HepG2 (cell line): ENCODE results near the gene CASS4. TPM values are rescaled to one million over a fixed set of nuclear protein-coding genes. Genes with fewer than 3 reads are reported as not detected.

Experiments
- ATAC-seq: fragments of 200-7000 bp; cut with Tn5 transposase; 3 replicates; pipeline ENCODE4 v1.9.1; 2020; ENCODE audit warnings: mild to moderate bottlenecking, moderate library complexity
- BruUV-seq: library from RNA; stranded (reverse); fragments of 400-500 nt; replicated peaks from 2 replicates; lab custom pipeline; 2021; lab: Mats Ljungman, UMichigan
- CTCF ChIA-PET: fragments of 300-600 bp; formaldehyde crosslinking; extraction: SDS; loops from one replicate; lab custom pipeline; 2021; ENCODE audit warnings: low total read pairs, inconsistent platforms, low intra/inter-chr PET ratio; lab: Yijun Ruan, JAX
- POLR2A ChIA-PET: fragments of 350-600 bp; sonication (Branson Sonifier 250); formaldehyde crosslinking; loops from one replicate; lab custom pipeline; 2020; ENCODE audit warnings: antibody characterized with exemption, inconsistent platforms; lab: Yijun Ruan, JAX
- DNase-seq: peaks from one replicate; pipeline ENCODE4 v3.0.0-alpha.2; 2015; ENCODE audit warnings: low spot score
- FAIRE-seq: peaks from 3 replicates; lab custom pipeline; 2011; peaks lifted over from hg19 to GRCh38; lab: Jason Lieb, UNC
- H2AFZ ChIP-seq: one replicate; pipeline ENCODE4 v1.6.1; 2011; ENCODE audit warnings: low read length, inconsistent platforms
- H3K27ac ChIP-seq: fragments of 300-600 bp; 3 replicates; pipeline ENCODE4 v1.8.0; 2011; ENCODE audit warnings: mixed run types, mild to moderate bottlenecking, mixed read lengths, low read length, inconsistent platforms; ENCODE audit not compliant: insufficient read depth; ENCODE audit errors: extremely low read length
- H3K27me3 ChIP-seq, 2 experiments: fragments of 200-600 bp in 1 of 2; 2 replicates in 1 of 2; 3 replicates in 1 of 2; pipeline versions ENCODE4 v1.6.0 to v1.8.0; 2011; ENCODE audit warnings: low read length in 2 of 2, mild to moderate bottlenecking in 2 of 2, moderate library complexity in 2 of 2, inconsistent platforms in 1 of 2; ENCODE audit not compliant: insufficient read depth in 2 of 2, control insufficient read depth in 1 of 2
- H3K36me3 ChIP-seq, 2 experiments: fragments of 200-600 bp in 1 of 2; replicated peaks in 1 of 2; 2 replicates in 1 of 2; 3 replicates in 1 of 2; pipeline versions ENCODE4 v1.5.1 to v1.8.0; 2011; ENCODE audit warnings: low read length in 2 of 2, inconsistent platforms in 1 of 2; ENCODE audit not compliant: insufficient read depth in 2 of 2, control insufficient read depth in 1 of 2
- H3K4me1 ChIP-seq: 2 replicates; pipeline ENCODE4 v1.5.1; 2012; ENCODE audit warnings: low read length, inconsistent platforms; ENCODE audit not compliant: insufficient read depth
- H3K4me2 ChIP-seq: 2 replicates; pipeline ENCODE4 v1.6.0; 2011; ENCODE audit warnings: low read depth, low read length, inconsistent platforms
- H3K4me3 ChIP-seq, 3 experiments: fragments of 200-600 bp in 1 of 3; sonication (generic), shearing (Covaris generic) in 1 of 3; replicated peaks in 1 of 3; 2 replicates each; pipeline ENCODE4 v1.5.1; 2011 to 2016; ENCODE audit warnings: low read length in 3 of 3, inconsistent platforms in 2 of 3, low read depth in 2 of 3, mild to moderate bottlenecking in 2 of 3, control low read depth in 1 of 3, mixed read lengths in 1 of 3; ENCODE audit not compliant: insufficient read depth in 1 of 3
- H3K79me2 ChIP-seq: one replicate; pipeline ENCODE4 v1.6.1; 2011; ENCODE audit warnings: low read length, inconsistent platforms; ENCODE audit not compliant: insufficient read depth
- H3K9ac ChIP-seq: 2 replicates; pipeline ENCODE4 v1.6.0; 2011; ENCODE audit warnings: mild to moderate bottlenecking, low read depth, low read length, inconsistent platforms; ENCODE audit not compliant: insufficient read depth
- H3K9me3 ChIP-seq: 2 replicates; pipeline ENCODE4 v1.5.1; 2012; ENCODE audit warnings: mild to moderate bottlenecking, low read length
- H4K20me1 ChIP-seq: 2 replicates; pipeline ENCODE4 v1.6.0; 2011; ENCODE audit warnings: inconsistent platforms, mild to moderate bottlenecking, low read length, moderate library complexity; ENCODE audit not compliant: insufficient read depth
- ATF4 ChIP-seq, 2 experiments: fragments of 450-650 bp in 1 of 2; sonication (generic) in 1 of 2; formaldehyde crosslinking; IDR thresholded peaks; 2 replicates each; pipeline versions ENCODE4 v1.5.0 to v1.8.0; 2020 to 2022; ENCODE audit warnings: mild to moderate bottlenecking in 1 of 2, missing genetic modification reagents in 1 of 2
- CHD2 ChIP-seq: IDR thresholded peaks from 2 replicates; pipeline ENCODE4 v1.6.1; 2011; ENCODE audit warnings: low read depth, low read length, improper control_type of control experiment
- EED ChIP-seq: sonication (generic); formaldehyde crosslinking; IDR thresholded peaks from 2 replicates; pipeline ENCODE4 v1.5.0; 2020; ENCODE audit warnings: mild to moderate bottlenecking, missing genetic modification reagents
- FOXC1 ChIP-seq: sonication (generic); formaldehyde crosslinking; IDR thresholded peaks from 2 replicates; pipeline ENCODE4 v1.8.0; 2022; ENCODE audit warnings: mild to moderate bottlenecking, missing genetic modification reagents, borderline replicate concordance
- GATAD2A ChIP-seq: IDR thresholded peaks from 2 replicates; pipeline ENCODE4 v1.6.1; 2016
- GTF3A ChIP-seq: sonication (generic); formaldehyde crosslinking; conservative IDR thresholded peaks from 2 replicates; pipeline ENCODE4 v1.4.0; 2020; ENCODE audit warnings: mild to moderate bottlenecking, missing genetic modification reagents
- HMG20A ChIP-seq: IDR thresholded peaks from 2 replicates; pipeline ENCODE4 v1.6.1; 2016; ENCODE audit warnings: borderline replicate concordance
- MAFF ChIP-seq: IDR thresholded peaks from 2 replicates; pipeline ENCODE4 v1.6.1; 2011; ENCODE audit warnings: low read depth, low read length, improper control_type of control experiment
- MED8 ChIP-seq: sonication (generic); formaldehyde crosslinking; IDR thresholded peaks from 2 replicates; pipeline ENCODE4 v1.8.1; 2023; ENCODE audit warnings: mild to moderate bottlenecking, missing genetic modification reagents; ENCODE audit not compliant: insufficient replicate concordance
- NCOA2 ChIP-seq: sonication (generic); formaldehyde crosslinking; IDR thresholded peaks from 2 replicates; pipeline ENCODE4 v1.8.0; 2022; ENCODE audit warnings: inconsistent platforms
- RAD51 ChIP-seq: fragments of 450-650 bp; IDR thresholded peaks from 2 replicates; pipeline ENCODE4 v1.6.1; 2016; ENCODE audit warnings: borderline replicate concordance
- RBAK ChIP-seq: sonication (generic); formaldehyde crosslinking; IDR thresholded peaks from 2 replicates; pipeline ENCODE4 v1.5.1; 2020; ENCODE audit warnings: mild to moderate bottlenecking, missing genetic modification reagents
- RBFOX2 ChIP-seq: fragments of 200-400 bp; formaldehyde crosslinking; IDR thresholded peaks from 2 replicates; pipeline ENCODE4 v1.6.1; 2017; ENCODE audit warnings: low read depth, mild to moderate bottlenecking, low read length
- SRY ChIP-seq: sonication (generic); formaldehyde crosslinking; IDR thresholded peaks from 2 replicates; pipeline ENCODE4 v1.8.0; 2022; ENCODE audit warnings: mild to moderate bottlenecking, missing genetic modification reagents
- ZFX ChIP-seq: sonication (generic); formaldehyde crosslinking; IDR thresholded peaks from 2 replicates; pipeline ENCODE4 v1.4.0; 2020; ENCODE audit warnings: mild to moderate bottlenecking, low read depth, missing genetic modification reagents, moderate library complexity
- ZNF333 ChIP-seq: sonication (generic); formaldehyde crosslinking; IDR thresholded peaks from 2 replicates; pipeline ENCODE4 v1.4.0; 2020; ENCODE audit warnings: mild to moderate bottlenecking, missing genetic modification reagents, borderline replicate concordance
- ZNF709 ChIP-seq: sonication (generic); formaldehyde crosslinking; IDR thresholded peaks from 2 replicates; pipeline ENCODE4 v1.5.0; 2020; ENCODE audit warnings: mild to moderate bottlenecking, missing genetic modification reagents
- ZNF772 ChIP-seq: sonication (generic); formaldehyde crosslinking; IDR thresholded peaks from 2 replicates; pipeline ENCODE4 v1.5.0; 2020; ENCODE audit warnings: mild to moderate bottlenecking, missing genetic modification reagents
- ZNF773 ChIP-seq: sonication (generic); formaldehyde crosslinking; IDR thresholded peaks from 2 replicates; pipeline ENCODE4 v1.4.0; 2020; ENCODE audit warnings: missing genetic modification reagents, borderline replicate concordance
- ZSCAN25 ChIP-seq: sonication (generic); formaldehyde crosslinking; IDR thresholded peaks from 2 replicates; pipeline ENCODE4 v1.8.0; 2022; ENCODE audit warnings: mild to moderate bottlenecking, missing genetic modification reagents
- WGBS: methylation state at CpG from one replicate; pipeline ENCODE4 v1.1.6; 2017; ENCODE audit warnings: low lambda C conversion rate; 5-methylcytosine and 5-hydroxymethylcytosine counted together
- in situ Hi-C: cut with HindIII; loops from 2 replicates; pipeline ENCODE4 v1.10.0; 2017; ENCODE audit warnings: low pct_unique_long_range_greater_than_20kb; ENCODE audit not compliant: extremely low pct_ligation_motif_present
- intact Hi-C: fragments of 100-400 bp; cut with micrococcal nuclease; formaldehyde crosslinking; loops from one replicate; pipeline ENCODE4 v1.10.0; 2022; ENCODE audit not compliant: unreplicated experiment
- polyA plus RNA-seq, 8 experiments: library from polyadenylated mRNA; depleted of rRNA in 3 of 8; stranded (reverse) in 7 of 8; unstranded in 1 of 8; fragments of >200 nt; fragmentation: Illumina TruSeq in 4 of 8; extraction: Trizol in 4 of 8; gene quantifications; 2 replicates each; pipeline versions ENCODE4 v1.2.1 to v1.2.3, GENCODE V29; 2011 to 2016; ENCODE audit warnings: low read depth in 4 of 8, missing spikeins in 1 of 8, mixed read lengths in 1 of 8; ENCODE audit not compliant: insufficient read depth in 1 of 8
- total RNA-seq, 5 experiments: library from RNA; depleted of rRNA; stranded (reverse); fragments of >200 nt; fragmentation: Illumina TruSeq; extraction: Trizol; gene quantifications; 2 replicates each; pipeline ENCODE4 v1.2.3, GENCODE V29; 2016; ENCODE audit warnings: low read depth in 1 of 5
- TF ChIP-seq, protein P1 (sequence below): sonication (generic); formaldehyde crosslinking; IDR thresholded peaks from 2 replicates; pipeline ENCODE4 v1.5.0; 2020; ENCODE audit warnings: missing genetic modification reagents
- TF ChIP-seq, protein P2 (sequence below): sonication (generic); formaldehyde crosslinking; IDR thresholded peaks from 2 replicates; pipeline ENCODE4 v1.4.0; 2020; ENCODE audit warnings: low read depth, mild to moderate bottlenecking, missing genetic modification reagents

CASS4 gene
- total and polyA plus RNA-seq, 2 of the 13 experiments (the other 11 are each of a cell fraction or from before 2014, with no cell fraction given) = 0.17 to 0.49 TPM

- no peak for TF ChIP-seq GTF3A (CRISPR knock-in tag)
- TF ChIP-seq NCOA2 (CRISPR knock-in tag) = no peak
- no peak for TF ChIP-seq CHD2
- TF ChIP-seq, protein P1, sequence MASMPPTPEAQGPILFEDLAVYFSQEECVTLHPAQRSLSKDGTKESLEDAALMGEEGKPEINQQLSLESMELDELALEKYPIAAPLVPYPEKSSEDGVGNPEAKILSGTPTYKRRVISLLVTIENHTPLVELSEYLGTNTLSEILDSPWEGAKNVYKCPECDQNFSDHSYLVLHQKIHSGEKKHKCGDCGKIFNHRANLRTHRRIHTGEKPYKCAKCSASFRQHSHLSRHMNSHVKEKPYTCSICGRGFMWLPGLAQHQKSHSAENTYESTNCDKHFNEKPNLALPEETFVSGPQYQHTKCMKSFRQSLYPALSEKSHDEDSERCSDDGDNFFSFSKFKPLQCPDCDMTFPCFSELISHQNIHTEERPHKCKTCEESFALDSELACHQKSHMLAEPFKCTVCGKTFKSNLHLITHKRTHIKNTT (CRISPR knock-in tag) = no peak
- TF ChIP-seq RBAK = no peak
- TF ChIP-seq ZFX = peak; percentile 37; the same call in 1 of the 2 replicates
- no peak for TF ChIP-seq ZNF709 (CRISPR knock-in tag)
Observed at GRCh38 chr20:56391037-56391436, 21.0 kb upstream of the CASS4 start (continued).

DNA sequence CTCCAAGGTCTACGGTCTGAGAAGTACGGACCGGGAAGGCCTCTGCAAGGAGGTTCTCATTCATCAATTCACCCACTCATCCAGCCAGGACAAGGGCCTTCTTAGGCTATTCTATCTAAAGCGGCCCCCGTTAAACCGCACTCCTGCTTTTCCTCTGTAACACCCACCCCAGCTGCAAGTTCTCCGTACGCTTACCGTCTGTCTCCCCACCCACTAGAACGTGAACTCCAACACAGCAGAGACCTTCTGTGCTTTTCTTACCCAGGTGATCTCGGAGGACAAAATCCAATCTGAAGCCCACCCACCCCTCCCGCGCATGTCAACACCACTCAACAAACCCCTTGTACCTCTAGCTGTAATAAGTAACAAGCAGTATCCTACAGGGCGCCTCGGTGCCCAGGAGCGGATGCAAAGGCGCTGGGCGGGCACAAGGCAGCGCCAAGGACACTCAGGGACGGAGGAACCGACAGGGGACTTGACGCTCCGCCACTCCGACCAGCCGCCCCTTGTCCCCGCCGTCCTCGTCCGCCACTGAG is 20.4 kb upstream of the CASS4 start:
- Histone ChIP-seq H3K9ac (peak overlapping the region; percentile 93), H3K79me2 (peaks cover 76% of the 10 kb centered on the region), H3K4me3 (peak overlapping the region; percentile 90 to 94 (median 92)), H3K36me3 (peaks cover 9 to 40% of the 10 kb centered on the region in 2 experiments), H3K27ac (peak overlapping the region; percentile 88), H3K4me1 (peaks cover 57% of the 10 kb centered on the region), H3K4me2 (peak overlapping the region; percentile 82), H2AFZ (peak overlapping the region; percentile 18), H3K9me3 (no peaks in the 10 kb centered on the region), H4K20me1 (no peaks in the 10 kb centered on the region), H3K27me3 (peaks cover 0 to 4% of the 10 kb centered on the region in 2 experiments; a peak in 1 of 5 replicates)
- ChIA-PET POLR2A (interaction anchor here (0.6 to 4.1 kb wide), 12 partner anchors 7 to 920 kb away, joined by 3 to 91 read pairs (median 4); partner anchors contain the start of genes CASS4, FAM210B and RTF2), CTCF (no interaction called here)
- DNase-seq (peak; percentile 24), FAIRE-seq (no peak), ATAC-seq (peak; percentile 70)
- in situ Hi-C loops (no loop called here), intact Hi-C loops (loop anchor here (1.0 to 2.0 kb wide), 4 partner anchors 31 to 143 kb away; partner anchors contain the start of genes MC3R and RTF2)
- under 1% methylated on average over 28 of the region's 29 CpGs for WGBS
- BruUV-seq = no TSS peak
- no peak for TF ChIP-seq FOXC1
- 0 out of 2 replicates have a peak, but pooled peaks have one; percentile 24 for TF ChIP-seq ZNF333
- TF ChIP-seq GATAD2A (CRISPR knock-in tag) = no peak
- TF ChIP-seq, protein P2, sequence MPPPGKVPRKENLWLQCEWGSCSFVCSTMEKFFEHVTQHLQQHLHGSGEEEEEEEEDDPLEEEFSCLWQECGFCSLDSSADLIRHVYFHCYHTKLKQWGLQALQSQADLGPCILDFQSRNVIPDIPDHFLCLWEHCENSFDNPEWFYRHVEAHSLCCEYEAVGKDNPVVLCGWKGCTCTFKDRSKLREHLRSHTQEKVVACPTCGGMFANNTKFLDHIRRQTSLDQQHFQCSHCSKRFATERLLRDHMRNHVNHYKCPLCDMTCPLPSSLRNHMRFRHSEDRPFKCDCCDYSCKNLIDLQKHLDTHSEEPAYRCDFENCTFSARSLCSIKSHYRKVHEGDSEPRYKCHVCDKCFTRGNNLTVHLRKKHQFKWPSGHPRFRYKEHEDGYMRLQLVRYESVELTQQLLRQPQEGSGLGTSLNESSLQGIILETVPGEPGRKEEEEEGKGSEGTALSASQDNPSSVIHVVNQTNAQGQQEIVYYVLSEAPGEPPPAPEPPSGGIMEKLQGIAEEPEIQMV = no peak
- 0 out of 2 replicates have a peak, but pooled peaks have one; percentile 78 for TF ChIP-seq RBFOX2
- 0 out of 2 replicates have a peak, but pooled peaks have one; percentile 5 for TF ChIP-seq ZNF772 (CRISPR knock-in tag)
- TF ChIP-seq EED (CRISPR knock-in tag) = peak; percentile 44; the same call in 1 of the 2 replicates
- TF ChIP-seq ZNF773 (CRISPR knock-in tag) = no peak
- no peak for TF ChIP-seq MAFF
- TF ChIP-seq MED8 (CRISPR knock-in tag) = peak; percentile 10
- no peak for TF ChIP-seq ZSCAN25 (CRISPR knock-in tag)
- peak; percentile 88; the same call in 1 of the 2 replicates for TF ChIP-seq SRY (CRISPR knock-in tag)
- no peak for TF ChIP-seq RAD51
- 0 out of 4 replicates have a peak, but pooled peaks of 1 of the 2 experiments have one; percentile 55 for TF ChIP-seq ATF4 (CRISPR knock-in tag; IDR thresholded peaks at IDR 0.05)
- TF ChIP-seq HMG20A (CRISPR knock-in tag) = no peak
